ENCODE results near the gene GFY. TPM values are rescaled to one million over a fixed set of nuclear protein-coding genes. Genes with fewer than 3 reads are reported as not detected.
A peak's percentile ranks its signal among the peaks of the same experiment; 100 is the strongest.

Gene GFY
- total and polyA plus RNA-seq, 9 of the 15 experiments (the other 6 are each of a cell fraction or from before 2014, with no cell fraction given), result 0.06 to 0.40 (median 0.19) TPM; not detected in 3

GRCh38 chr19:49448432-49448786 is 23.2 kb downstream of the GFY start:
- Histone ChIP-seq H3K4me3 (no peak overlapping the region), H3K36me3 (ENCODE audit: control insufficient read depth, insufficient read depth, low read length) (peaks cover 41% of the 10 kb centered on the region; the same call in 2 of the 3 replicates), H3K9me1 (ENCODE audit: control insufficient read depth, insufficient read depth, low read length) (no peaks in the 10 kb centered on the region), H3K27ac (ENCODE audit: extremely low read depth, low read depth, low read length) (peak overlapping the region; percentile 9; the same call in 1 of the 3 replicates), H3K9me3 (replicated peaks; ENCODE audit: control insufficient read depth, insufficient read depth, low read depth, low read length) (no peaks in the 10 kb centered on the region), H3K4me2 (ENCODE audit: insufficient read depth, low read length) (peak overlapping the region; percentile 39), H4K20me1 (replicated peaks; ENCODE audit: control insufficient read depth, insufficient read depth, low read length) (no peaks in the 10 kb centered on the region; the same call in 1 of the 2 replicates), H2AFZ (ENCODE audit: low read depth, low read length) (no peak overlapping the region), H3K79me2 (ENCODE audit: control insufficient read depth, insufficient read depth, low read length) (peaks cover 35% of the 10 kb centered on the region), H3K4me1 (replicated peaks in 1 of 2; ENCODE audit: control insufficient read depth in 2 of 2, insufficient read depth in 2 of 2, low read length in 2 of 2) (peaks cover 16 to 52% of the 10 kb centered on the region in 2 experiments; a peak in 4 of 5 replicates), H3K9ac (ENCODE audit: insufficient read depth in 1 of 2, low read depth in 2 of 2, low read length in 2 of 2) (peak overlapping the region in 1 of 2 experiments; percentile 54; a peak in 1 of 4 replicates), H3K27me3 (ENCODE audit: control insufficient read depth in 2 of 2, insufficient read depth in 2 of 2, low read length in 2 of 2) (no peaks in the 10 kb centered on the region)
- POLR2A ChIA-PET, result interaction anchor here (0.8 to 1.2 kb wide), 4 partner anchors 10 to 170 kb away, joined by 3 to 4 read pairs (median 3); partner anchors contain the start of gene RPS11
- no TSS peak for BruUV-seq (replicated peaks)
- CTCF ChIA-PET (ENCODE audit: low intra/inter-chr PET ratio), result no interaction called here
- 91% methylated on average over 6 of the region's 6 CpGs for WGBS (ENCODE audit: insufficient coverage, low coverage, missing lambda C conversion rate)
- in situ Hi-C loops (cut with MboI), result no loop called here
- ATAC-seq, result no peak
- FAIRE-seq, result no peak
- DNase-seq (ENCODE audit: extremely low read depth in 1 of 4, low spot score in 3 of 4), result no peak
- intact Hi-C loops (cut with micrococcal nuclease), result loop anchor here (10.0 kb wide), 1 partner anchor 184 kb away; no protein-coding TSS in a partner anchor
- TF ChIP-seq ZEB2 (IDR thresholded peaks at IDR 0.05) (no peak), ZNF316 (IDR thresholded peaks at IDR 0.05) (no peak), SAFB (IDR thresholded peaks at IDR 0.05; ENCODE audit: borderline replicate concordance, low read depth, low read length) (no peak), EZH2 (IDR thresholded peaks at IDR 0.05; ENCODE audit: borderline replicate concordance, low read depth, low read length) (no peak), DIDO1 (tag; IDR thresholded peaks at IDR 0.05; ENCODE audit: low read depth) (no peak), ATF1 (CRISPR knock-in tag; IDR thresholded peaks at IDR 0.05) (no peak), ATF1 (tag; IDR thresholded peaks at IDR 0.05) (peak; percentile 15), ZNF512 (tag; IDR thresholded peaks at IDR 0.05) (no peak), ELF1 (tag; IDR thresholded peaks at IDR 0.05) (no peak), ZFP36 (IDR thresholded peaks at IDR 0.05; ENCODE audit: low read depth, low read length, partially characterized antibody) (peak; percentile 80), PREB (CRISPR knock-in tag; IDR thresholded peaks at IDR 0.05) (no peak), ZNF277 (CRISPR knock-in tag; IDR thresholded peaks at IDR 0.05; ENCODE audit: borderline replicate concordance) (no peak)
